Mucosa of descending colon (tissue), 3 donors: Measurements from ENCODE around the gene ST6GAL2. TPM values are rescaled to one million over a fixed set of nuclear protein-coding genes. Genes with fewer than 3 reads are reported as not detected.

Experiments
- ATAC-seq: fragments of 200-7000 bp; cut with Tn5 transposase; one replicate; pipeline ENCODE4 v1.9.1; 2020; ENCODE audit warnings: mild to moderate bottlenecking, moderate library complexity
- DNase-seq, 3 donors: peaks; one replicate each; pipeline ENCODE4 v3.0.0-alpha.2; 2020
- H3K36me3 ChIP-seq: fragments of 200-600 bp; one replicate; pipeline ENCODE4 v1.8.0; 2021; ENCODE audit warnings: low read depth, mild to moderate bottlenecking
- H3K4me1 ChIP-seq: fragments of 200-600 bp; one replicate; pipeline ENCODE4 v1.8.0; 2021; ENCODE audit warnings: low read depth, mild to moderate bottlenecking
- H3K4me3 ChIP-seq: fragments of 200-600 bp; one replicate; pipeline ENCODE4 v1.8.0; 2021; ENCODE audit warnings: mild to moderate bottlenecking
- H3K9me3 ChIP-seq: fragments of 200-600 bp; one replicate; pipeline ENCODE4 v1.8.0; 2021; ENCODE audit warnings: mild to moderate bottlenecking
- CTCF ChIP-seq: fragments of 200-600 bp; IDR thresholded peaks from one replicate; pipeline ENCODE4 v1.8.0; 2022; ENCODE audit warnings: antibody characterized with exemption, mild to moderate bottlenecking
- intact Hi-C, 2 donors: fragments of 100-400 bp; cut with DNase I in 1 of 2; cut with micrococcal nuclease in 1 of 2; formaldehyde crosslinking; loops; one replicate each; pipeline versions ENCODE4 v1.11.0 to v1.11.1; 2022; cut with DNase I, micrococcal nuclease
- total RNA-seq, 3 donors: library from RNA; stranded (reverse); fragmentation: NEBNext Ultra II Directional in 2 of 3; extraction: Animal tissue kit (Norgen Biotek cat#: 25700) in 2 of 3; gene quantifications; one replicate each; pipeline versions ENCODE4 v1.2.1 to v1.2.4, GENCODE V29; 2021 to 2023
- donor health status: DM: no; HTN: no; CAD: no; lungs with moderate emphysema.
- donor health status: DM: no; HTN: no; CAD: no.
- donor health status: DM: no; HTN: yes; CAD: no.

Gene ST6GAL2
- total RNA-seq, 3 donors from 2014 or later: 0.20 to 3.2 (median 1.2) TPM

GRCh38 chr2:106804161-106804560 lies 81.8 kb downstream of the ST6GAL2 start:
- no peak for DNase-seq
- H3K36me3 ChIP-seq: no peaks in the 10 kb centered on the region
- no peak overlapping the region for H3K4me3 ChIP-seq
- TF ChIP-seq CTCF: no peak
- H3K9me3 ChIP-seq: no peaks in the 10 kb centered on the region
- no peak for ATAC-seq
- intact Hi-C loops: no loop called here
- H3K4me1 ChIP-seq: no peaks in the 10 kb centered on the region

- no peak for DNase-seq
- no peak for TF ChIP-seq CTCF
- Histone ChIP-seq H3K36me3 (no peaks in the 10 kb centered on the region), H3K9me3 (no peaks in the 10 kb centered on the region), H3K4me1 (no peaks in the 10 kb centered on the region), H3K4me3 (no peak overlapping the region)
- ATAC-seq: no peak
- intact Hi-C loops: no loop called here
Measured at GRCh38 chr2:106800976-106801655, 84.9 kb downstream of the ST6GAL2 start.

GRCh38 chr2:106800180-106800579 lies 85.8 kb downstream of the ST6GAL2 start:
- Histone ChIP-seq H3K4me3 (no peak overlapping the region), H3K36me3 (no peaks in the 10 kb centered on the region), H3K9me3 (no peaks in the 10 kb centered on the region), H3K4me1 (no peaks in the 10 kb centered on the region)
- no peak for ATAC-seq
- no peak for DNase-seq
- TF ChIP-seq CTCF: no peak
- intact Hi-C loops: no loop called here

GRCh38 chr2:106798826-106799552 lies 87.0 kb downstream of the ST6GAL2 start:
- no peaks in the 10 kb centered on the region for H3K9me3 ChIP-seq
- H3K36me3 ChIP-seq: no peaks in the 10 kb centered on the region
- H3K4me1 ChIP-seq: no peaks in the 10 kb centered on the region
- DNase-seq: no peak
- intact Hi-C loops: no loop called here
- no peak overlapping the region for H3K4me3 ChIP-seq
- no peak for TF ChIP-seq CTCF
- no peak for ATAC-seq

- TF ChIP-seq CTCF: no peak
- Histone ChIP-seq H3K9me3 (no peaks in the 10 kb centered on the region), H3K4me1 (no peaks in the 10 kb centered on the region), H3K4me3 (no peak overlapping the region), H3K36me3 (no peaks in the 10 kb centered on the region)
- ATAC-seq: no peak
- no peak for DNase-seq
- intact Hi-C loops: no loop called here
Measured at GRCh38 chr2:106797494-106797893, 88.5 kb downstream of the ST6GAL2 start.
